GM18519 (cell line): ENCODE measurements around the gene SERTM2.
"Not testable (repeated sequence)": the region's sequence is repeated elsewhere in the genome, so short reads cannot be mapped to it uniquely, and the experiment has no call there.

Source experiments
- ATAC-seq: cut with Tn5 transposase; IDR thresholded peaks from one replicate; pipeline ENCODE4 v1.9.1; 2021; ENCODE audit warnings: mild to moderate bottlenecking, moderate library complexity; ENCODE audit not compliant: unreplicated experiment, low FRiP score

SERTM2 gene

DNA sequence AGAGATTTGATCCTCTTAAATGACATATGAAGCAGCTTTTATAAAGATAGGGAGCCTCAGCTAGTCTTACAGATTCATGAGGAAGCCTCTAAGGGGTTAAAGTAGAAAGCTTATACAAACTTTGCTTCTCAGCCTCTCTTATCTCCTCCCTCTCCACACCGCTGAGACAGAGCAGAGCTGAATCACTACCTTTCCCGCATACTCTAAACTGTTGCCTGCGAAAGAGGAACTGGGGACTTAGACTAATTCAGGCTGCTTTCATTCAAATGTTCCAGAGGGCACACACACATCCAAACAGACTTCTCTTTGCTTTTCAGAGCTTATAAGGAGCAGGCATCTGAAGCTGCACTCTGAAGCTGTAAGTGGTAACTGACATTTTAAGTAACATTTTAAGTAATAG is at the start of gene SERTM2:
SERTM2 (plus strand) TSS at position 169 of the 400 bp plus-strand sequence. CDS start 7,213 bp downstream, outside the sequence.
- peak; percentile 80 for ATAC-seq

DNA sequence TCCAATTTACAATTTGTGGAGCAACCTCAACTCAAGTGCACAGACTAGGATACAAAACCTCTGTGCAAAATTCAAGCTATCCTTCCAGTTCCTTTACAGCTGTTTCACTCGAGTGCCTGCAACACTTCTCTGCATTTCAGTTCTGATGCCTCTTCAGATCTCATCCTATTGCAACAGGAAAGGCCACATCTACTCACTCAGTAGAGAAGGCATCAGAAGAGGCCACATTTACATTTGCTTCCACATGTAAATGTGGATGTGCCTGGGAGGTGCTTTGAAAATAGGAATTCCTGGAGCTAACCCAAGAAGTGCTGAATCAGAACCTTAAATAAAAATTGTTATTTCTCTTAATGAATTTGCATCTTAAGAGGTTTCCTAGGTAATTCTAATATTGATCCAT is 45.8 kb upstream of the SERTM2 start:
- ATAC-seq: no peak

DNA sequence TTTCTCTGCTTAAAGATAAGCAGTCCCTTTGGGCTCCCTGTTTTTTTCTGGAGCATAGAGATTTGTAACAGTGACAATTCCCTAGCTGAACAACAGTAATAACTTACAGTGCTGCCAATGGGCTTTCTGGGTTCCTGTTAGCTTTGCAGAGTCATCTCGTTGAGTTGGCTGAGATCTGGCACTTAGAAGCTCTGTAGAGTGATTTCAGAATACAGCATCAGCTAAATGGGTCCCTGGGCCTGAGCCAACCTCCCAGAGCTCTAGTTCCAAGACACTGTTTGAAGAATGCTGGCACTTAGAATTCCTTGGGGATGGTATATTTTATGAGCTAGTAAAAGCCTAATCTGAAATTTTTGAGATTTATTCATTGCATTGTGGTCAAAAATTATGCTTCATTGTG is 43.5 kb upstream of the SERTM2 start:
- ATAC-seq: no peak

DNA sequence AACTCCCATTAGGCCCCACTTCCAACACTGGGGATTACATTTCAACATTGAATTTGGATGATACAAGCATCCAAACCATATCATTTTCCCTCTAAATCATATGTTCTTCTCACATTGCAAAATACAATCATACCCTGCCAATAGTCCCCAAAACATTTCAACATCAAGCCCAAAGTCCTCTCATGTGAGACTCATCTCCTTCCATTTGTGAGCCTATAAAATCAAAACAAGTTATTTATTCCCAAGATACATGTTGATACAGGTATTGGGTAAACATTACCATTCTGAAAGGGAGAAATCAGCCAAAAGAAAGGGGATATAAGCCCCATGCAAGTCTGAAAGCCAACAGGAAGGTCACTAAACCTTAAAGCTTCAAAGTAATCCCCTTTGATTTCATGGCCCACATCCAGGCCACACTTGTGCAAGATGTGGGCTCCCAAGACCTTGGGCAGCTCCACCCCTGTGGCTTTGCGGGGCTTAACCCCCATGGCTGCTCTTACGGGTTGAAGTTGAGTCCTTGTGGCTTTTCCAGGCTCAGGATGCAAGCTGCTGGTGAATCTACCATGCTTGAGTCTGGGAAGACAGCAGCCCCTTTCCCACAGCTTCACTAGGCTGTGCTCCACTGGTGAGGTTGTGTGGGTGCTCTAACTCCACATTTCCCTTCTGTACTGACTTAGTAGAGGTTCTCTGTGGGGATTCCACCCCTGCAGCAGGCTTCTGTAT is 40.6 kb upstream of the SERTM2 start:
- no peak for ATAC-seq

DNA sequence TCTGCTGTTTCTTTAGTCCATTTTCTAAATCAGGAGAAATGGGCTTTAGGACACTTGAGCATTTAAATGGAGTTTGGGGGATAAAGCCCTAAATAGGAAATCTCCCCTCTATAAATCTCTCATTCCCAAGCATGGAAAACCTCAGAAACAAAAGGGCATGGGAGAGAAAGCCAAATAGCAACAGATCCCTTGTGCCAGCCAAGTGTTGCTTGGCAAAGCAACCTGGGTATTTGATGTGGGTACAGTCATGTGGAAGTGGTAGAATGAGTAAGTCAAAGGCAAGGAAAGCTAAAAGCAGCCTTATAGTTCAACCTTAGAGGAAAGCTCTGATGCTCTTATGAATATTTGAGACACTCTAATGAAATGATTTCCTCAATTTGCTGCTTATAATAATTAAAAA is 29.5 kb upstream of the SERTM2 start:
- no peak for ATAC-seq

- no peak for ATAC-seq
Measured at GRCh38 chrX:111483135-111483534, 28.3 kb upstream of the SERTM2 start.

DNA sequence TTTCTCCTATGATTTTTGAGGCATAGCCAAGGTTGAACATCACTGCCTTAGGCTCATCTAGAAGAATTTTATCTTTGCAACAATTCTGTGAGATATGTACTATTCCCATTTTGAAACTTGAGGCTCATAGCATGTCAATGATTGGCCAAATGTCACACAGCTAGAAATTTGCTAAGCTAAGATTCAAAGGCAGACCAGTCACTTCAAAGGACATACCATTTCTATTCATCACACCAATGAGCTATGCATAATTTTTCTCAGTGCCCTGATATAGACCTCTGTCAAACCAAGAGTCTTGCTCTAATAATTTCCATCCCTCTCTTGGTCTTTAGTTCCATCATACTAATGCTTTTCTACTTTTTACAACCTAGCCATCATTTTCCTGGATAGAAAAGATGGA is 27.6 kb upstream of the SERTM2 start:
- no peak for ATAC-seq

DNA sequence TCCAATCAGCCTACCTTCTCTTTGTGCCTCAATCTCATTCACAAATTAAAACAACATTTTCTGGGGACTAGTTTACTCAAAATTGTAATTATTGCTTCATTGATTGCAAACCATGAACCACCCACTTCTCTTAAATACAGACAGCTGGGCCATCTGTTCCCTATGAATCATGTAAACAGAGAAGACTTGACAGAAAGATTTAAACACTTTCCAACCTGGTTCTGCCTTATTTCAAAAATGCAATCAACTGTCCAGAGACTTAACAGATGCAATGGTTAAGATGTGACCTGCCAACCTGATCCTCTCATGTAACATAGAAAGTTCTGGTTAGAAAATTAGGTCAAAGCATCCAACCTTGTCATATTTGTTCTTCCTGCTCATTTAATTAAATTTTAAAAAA is 20.8 kb upstream of the SERTM2 start:
- ATAC-seq: no peak

GRCh38 chrX:111492085-111492484 is 19.4 kb upstream of the SERTM2 start:
- no peak for ATAC-seq

GRCh38 chrX:111498538-111499103 is 12.8 kb upstream of the SERTM2 start:
- ATAC-seq: no peak

DNA sequence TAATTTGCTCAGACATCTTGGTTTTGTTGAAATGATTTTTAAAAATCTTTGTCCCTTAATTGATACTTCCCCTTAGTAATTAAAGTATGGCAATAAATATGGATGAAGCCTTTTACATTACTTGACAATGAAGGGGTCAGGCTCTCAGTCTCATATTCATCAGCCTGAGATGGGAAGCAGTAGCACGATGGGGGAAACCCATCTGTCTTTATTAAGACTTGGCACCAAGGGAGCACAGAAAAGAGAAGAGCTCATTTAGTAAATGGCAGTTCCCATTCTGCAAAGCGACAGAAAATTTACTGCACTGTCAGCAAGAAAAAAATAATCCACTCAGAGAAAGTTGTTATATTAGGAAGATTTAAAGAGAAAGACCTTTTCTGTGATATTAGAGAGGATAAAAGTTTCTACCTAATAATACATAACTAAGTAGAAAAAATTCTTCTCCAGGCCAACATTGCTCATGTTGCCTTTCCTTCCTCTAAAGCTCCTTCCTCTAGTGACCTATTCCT is 7.9 kb upstream of the SERTM2 start:
- no peak for ATAC-seq

DNA sequence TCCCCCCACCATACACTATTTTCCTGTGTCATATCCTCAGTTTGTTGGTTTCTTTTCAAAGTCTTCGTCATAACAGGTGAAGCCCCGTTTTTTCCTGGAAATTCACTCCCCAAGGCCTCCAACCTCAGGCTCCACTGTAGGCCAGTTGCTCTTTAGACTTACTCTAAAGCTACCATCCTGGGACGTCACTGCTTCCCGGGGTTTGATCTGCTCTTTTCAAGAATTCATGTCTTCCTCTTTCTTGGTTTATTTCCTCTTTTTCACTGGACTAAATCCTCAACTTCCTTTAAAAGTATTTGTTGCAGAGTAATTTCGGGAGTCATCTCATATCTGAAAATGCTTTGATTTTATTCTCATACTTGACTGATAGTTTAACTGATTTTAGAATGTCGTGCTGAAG is 6.5 kb upstream of the SERTM2 start:
- no peak for ATAC-seq

DNA sequence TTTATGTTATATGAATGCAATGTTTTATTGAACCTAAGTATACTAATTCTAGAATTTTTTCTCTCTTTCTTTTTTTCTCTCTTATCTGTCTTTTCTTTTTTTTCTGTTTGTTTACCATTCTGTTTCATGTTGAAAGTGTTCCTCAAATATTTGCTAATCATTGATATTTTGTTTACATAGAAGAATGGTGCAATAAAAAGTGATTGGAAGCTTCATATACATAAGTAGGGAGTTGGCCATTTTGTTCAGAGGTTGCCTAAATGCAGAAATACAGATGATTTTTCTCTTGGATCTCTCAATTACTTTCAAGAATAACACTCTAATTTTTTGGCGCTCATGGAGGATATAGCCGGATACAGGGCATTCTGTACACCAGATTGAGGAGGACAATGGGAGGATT is 5.7 kb upstream of the SERTM2 start:
- no peak for ATAC-seq

- ATAC-seq: no peak
Measured at GRCh38 chrX:111506826-111507225, 4.6 kb upstream of the SERTM2 start.

- no peak for ATAC-seq
Measured at GRCh38 chrX:111507933-111508332, 3.5 kb upstream of the SERTM2 start.

- no peak for ATAC-seq
Measured at GRCh38 chrX:111515298-111515697, 3.9 kb downstream of the SERTM2 start.

- no peak for ATAC-seq
Measured at GRCh38 chrX:111518667-111519066, 7.2 kb downstream of the SERTM2 start.

DNA sequence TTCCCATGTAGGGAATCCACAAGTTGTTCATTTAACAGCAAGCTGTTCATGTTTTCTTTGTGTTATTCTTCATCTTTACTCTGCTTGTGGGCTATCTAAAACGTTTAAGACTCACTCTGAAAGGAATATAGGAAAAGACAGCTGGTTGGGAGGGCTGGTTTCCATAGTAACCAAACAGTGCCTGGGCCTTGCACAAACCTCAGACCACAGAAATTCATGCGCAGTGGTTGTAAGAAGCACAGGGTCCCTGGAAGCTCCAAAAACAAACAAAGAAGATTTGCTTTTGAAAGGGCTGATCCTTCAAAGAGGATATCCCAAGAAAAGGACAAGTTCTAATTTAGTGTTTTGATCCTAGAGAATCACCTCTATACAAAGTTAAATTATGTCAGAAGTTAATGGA is 7.8 kb downstream of the SERTM2 start:
- ATAC-seq: no peak

DNA sequence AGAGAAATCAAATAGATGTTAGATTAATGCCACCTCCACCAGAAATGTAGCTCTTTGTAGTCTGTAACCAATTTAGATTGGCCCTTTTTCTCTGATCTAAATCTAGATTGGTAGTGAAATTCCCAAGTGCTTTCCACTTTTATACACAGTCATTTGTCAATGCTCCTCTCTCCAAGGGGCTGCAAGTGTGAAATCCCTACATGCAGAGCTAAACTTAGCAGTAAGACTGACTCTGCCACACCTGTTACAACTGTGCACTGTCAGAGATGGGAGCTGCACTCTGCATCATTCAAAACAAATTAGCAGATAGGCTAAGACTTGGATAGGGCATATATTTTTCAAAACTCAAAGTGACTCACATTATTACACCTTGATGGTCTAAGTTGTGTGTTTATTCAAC is 9.1 kb downstream of the SERTM2 start:
- no peak for ATAC-seq

DNA sequence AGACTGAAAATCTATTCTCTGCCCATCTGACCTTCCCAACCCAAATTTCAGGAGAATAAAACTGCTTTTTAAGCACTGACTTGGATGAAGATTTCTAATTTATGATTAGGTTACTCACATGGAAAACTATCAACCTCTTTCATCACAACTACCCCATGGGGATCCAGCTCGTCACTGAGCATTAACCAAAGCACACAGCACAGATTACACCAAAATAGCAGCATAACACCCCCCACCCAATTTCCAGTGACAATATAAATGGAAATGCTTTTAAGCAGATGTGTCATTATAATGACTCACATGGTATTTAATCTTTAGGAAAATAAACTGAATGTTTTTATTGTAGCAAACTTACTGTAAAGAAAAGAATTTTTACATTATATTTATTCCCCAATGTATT is 9.7 kb downstream of the SERTM2 start:
- ATAC-seq: no peak

DNA sequence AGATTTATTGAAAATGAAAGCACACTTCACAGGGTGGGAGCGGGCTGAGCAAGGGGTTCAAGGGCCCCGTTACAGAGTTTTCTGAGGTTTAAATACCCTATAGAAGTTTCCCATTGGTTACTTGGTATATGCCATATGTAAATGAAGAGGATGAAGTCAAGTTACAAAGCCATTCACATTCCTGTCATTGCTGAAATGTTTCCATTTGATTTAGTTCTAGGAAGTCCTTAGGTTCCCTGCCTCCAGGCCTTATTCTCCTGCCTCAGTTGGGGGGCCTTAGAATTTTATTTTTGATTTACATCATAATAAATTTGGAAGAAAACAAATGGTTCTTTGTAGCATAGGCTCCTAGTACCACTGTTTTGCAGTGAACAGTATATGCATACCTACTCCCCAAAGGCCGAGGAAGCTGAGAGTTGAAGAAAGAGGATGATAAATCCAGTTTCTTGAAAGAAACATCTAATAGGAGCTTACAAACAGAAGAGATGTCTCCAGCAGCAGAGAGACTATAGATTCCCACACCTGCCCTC is 31.8 kb downstream of the SERTM2 start:
- ATAC-seq: no peak

DNA sequence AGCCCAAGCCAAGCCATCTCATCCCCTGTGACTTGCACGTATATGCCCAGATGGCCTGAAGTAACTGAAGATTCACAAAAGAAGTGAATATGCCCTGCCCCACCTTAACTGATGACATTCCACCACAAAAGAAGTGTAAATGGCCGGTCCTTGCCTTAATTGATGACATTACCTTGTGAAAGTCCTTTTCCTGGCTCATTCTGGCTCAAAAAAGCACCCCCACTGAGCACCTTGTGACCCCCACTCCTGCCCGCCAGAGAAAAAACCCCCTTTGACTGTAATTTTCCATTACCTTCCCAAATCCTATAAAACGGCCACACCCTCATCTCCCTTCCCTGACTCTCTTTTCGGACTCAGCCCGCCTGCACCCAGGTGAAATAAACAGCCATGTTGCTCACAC is 37.8 kb downstream of the SERTM2 start:
- not testable (repeated sequence) for ATAC-seq
